Pons (tissue), 1 donor: ENCODE results near the gene SLC6A17.

Source experiments
- DNase-seq: peaks from one replicate; pipeline ENCODE4 v3.0.0-alpha.2; 2016; ENCODE audit warnings: low spot score

The SLC6A17 gene

GRCh38 chr1:110223127-110223526, 72.8 kb downstream of the SLC6A17 start:
- no peak for DNase-seq

GRCh38 chr1:110223581-110223980, 73.3 kb downstream of the SLC6A17 start:
- DNase-seq: no peak

- DNase-seq: no peak
These were observed 74.1 kb downstream of the SLC6A17 start for GRCh38 chr1:110224240-110224995.

DNA sequence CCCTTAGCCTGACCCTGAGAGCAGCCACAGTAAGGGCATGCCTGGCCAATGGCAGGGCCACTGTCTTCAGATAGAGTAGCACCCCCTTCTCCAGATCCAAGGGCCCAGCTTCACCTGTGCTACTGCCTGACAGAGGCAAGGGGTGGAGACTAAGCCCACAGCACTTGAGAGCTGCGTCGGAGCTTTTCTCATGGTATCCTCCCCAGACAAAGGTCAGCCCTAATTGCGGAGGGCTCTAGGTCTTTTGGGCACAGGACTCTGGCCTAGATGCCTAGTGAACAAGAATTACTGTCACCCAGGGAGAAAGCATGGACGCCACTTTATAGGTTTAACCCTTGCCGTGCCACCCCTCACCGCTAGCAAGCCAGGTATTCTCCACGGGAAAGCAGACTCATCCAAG, 74.9 kb downstream of the SLC6A17 start:
- DNase-seq: no peak

- DNase-seq: no peak
These were observed 75.6 kb downstream of the SLC6A17 start for GRCh38 chr1:110225756-110226404.

DNA sequence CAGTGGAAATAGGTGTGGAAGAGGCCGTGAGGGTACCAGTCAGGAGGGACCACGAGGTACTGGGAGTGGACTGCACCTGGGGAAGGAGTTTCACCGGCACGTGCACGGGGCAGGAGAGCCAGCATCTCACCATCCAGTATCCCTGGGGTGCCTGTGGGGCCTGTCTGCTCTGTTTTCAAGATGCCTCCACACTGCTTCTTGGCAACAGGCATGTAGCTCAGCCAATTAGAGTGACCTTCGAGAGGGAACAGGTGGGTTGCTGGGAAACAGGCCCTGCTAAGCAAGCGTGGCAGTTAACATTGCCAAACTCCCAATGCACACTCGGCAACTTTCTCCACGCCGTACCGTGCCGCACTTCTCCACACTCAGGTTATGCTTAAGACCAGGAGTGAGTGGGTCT, 77.5 kb downstream of the SLC6A17 start:
- no peak for DNase-seq

- no peak for DNase-seq
These were observed 78.1 kb downstream of the SLC6A17 start for GRCh38 chr1:110228381-110228780.

DNA sequence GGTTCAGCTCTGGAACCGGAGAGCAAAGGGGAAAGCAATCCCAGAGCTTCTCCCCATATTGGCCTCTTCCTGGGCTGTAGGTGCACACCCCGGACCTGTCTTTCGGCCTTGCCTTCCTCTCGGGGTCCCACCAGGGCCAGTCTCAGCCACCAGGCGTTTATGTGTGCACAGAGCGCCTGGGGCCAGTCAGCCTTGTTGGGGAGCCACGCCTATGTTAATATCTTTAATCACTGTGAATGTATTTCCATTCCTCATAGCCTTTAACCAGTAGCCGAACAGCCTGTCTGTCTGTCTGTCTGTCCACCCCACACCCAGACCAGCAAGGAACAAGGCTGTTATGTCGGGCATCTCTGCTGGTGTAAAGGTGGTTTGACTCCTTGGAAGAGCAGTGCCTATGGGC, 78.6 kb downstream of the SLC6A17 start:
- no peak for DNase-seq

DNA sequence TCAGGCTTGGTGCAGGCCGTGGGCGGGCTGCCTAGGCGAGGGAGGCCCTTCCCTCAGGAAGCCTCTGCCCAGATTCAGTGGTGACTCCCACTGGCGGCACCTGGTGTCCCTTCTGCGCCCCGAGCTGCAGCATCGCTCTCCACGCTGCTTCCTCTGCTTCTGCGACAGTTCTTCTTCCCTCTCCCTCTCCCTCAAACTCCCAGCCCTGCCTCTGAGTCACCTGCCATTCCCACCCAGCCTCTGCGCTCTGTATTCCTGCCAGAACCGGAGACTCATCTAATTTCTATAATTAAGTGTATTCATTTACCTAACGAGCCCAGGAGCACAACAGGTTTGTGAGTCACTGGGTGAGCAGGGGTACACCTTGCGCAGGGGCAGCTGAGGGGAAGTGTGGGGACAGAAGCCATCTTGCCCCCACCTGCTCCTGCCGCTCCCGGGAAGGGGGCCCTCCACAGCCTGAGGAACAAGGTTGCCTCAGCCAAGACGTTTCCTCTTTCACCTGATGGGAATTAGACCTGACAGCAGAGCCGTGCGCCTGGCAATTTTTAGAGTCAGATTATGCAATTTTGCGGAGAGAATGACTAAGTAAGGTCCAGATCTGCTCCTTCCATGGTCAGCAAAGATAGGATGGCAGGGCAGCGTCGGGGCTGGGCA, 79.2 kb downstream of the SLC6A17 start:
- no peak for DNase-seq

- no peak for DNase-seq
These were observed 80.3 kb downstream of the SLC6A17 start for GRCh38 chr1:110230381-110231199.

DNA sequence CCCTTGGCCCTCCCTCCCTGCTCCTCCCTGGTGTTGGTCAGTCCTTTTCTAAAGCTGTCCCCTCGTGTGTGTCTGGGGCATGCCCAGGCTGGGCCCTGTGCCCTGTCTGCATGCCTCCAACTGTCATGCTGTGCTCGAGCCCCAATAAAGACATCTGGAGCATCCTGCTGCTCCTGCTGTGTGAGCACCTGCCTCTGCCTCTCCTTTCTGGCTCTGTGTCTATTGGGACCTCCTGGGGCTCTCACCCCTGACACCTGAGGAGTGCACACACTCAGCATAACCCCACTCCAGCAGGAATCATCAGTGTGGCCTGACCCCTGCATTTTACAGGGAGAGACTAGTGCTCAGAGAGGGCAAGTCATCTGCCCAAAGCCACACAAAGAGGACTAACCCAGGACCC, 83.6 kb downstream of the SLC6A17 start:
- no peak for DNase-seq

GRCh38 chr1:110234691-110235090, 84.4 kb downstream of the SLC6A17 start:
- DNase-seq: no peak

DNA sequence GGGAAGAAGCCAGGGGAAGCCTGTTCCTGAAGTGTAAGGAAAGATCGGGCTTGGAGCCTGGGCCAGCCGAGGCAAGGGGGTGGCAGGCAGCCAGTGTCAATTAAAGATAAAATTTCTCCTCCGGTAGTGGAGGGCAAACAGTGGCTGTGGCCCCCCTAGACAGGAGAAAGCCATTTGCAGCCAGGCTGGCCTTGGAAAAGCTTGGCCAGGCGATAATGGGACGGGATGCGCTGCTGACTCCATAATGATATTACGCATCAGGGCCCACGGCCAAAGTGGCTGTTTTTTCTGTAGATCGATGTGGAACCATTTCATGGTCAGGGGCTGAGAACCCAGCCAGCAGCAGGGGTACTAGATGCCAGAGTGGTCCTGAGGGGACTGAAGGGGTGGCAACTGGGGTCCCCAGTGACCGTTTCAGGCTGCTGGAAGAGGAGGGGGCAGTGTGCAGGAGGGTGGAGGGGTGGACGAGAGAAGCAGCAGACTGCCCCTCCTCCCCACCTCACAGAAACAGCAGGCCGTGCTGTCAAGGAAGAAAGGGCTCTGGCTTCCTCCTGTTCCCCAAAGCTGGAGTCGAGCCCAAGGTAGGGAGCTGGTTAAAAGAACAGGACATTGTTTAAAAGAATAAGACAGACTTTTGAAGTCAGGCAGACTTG, 85.0 kb downstream of the SLC6A17 start:
- DNase-seq: peak; percentile 18

- no peak for DNase-seq
These were observed 85.8 kb downstream of the SLC6A17 start for GRCh38 chr1:110235834-110236682.

DNA sequence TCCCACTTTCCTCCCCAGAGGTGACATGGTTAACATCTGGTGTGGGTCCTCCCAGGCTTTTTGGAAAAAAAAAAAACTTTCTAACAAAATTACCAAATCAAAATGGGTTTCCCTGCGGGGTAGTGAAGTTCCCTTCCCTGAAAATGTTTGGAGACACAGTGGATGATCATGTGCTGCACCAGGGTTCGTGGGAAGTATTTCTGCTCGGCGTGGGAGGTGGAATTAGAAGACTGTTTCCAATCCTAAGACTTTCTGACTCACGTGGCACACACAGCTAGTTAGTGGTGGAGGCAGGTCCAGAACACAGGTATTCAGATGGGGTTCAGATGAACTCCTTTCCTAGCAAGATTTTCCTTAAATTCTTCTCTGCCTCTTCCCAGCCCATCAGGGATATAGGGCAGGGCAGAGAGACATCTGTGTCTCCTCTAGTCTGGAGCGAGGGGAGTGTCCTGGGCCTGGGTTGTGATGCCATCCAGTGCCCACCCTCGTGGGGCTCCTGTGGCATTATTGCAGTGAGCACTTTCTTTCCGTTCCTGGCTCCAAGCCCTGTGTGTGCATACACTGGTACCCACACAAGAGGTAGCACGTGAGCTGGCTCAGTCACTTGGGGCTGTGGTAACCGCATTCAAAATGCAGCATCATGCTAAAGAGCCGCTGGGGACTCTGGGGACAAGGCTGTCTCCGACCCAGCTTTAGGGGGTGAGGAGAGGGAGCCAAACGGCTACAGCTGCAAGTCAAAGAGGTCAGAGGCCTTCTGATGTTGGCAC, 87.3 kb downstream of the SLC6A17 start:
- DNase-seq: no peak

DNA sequence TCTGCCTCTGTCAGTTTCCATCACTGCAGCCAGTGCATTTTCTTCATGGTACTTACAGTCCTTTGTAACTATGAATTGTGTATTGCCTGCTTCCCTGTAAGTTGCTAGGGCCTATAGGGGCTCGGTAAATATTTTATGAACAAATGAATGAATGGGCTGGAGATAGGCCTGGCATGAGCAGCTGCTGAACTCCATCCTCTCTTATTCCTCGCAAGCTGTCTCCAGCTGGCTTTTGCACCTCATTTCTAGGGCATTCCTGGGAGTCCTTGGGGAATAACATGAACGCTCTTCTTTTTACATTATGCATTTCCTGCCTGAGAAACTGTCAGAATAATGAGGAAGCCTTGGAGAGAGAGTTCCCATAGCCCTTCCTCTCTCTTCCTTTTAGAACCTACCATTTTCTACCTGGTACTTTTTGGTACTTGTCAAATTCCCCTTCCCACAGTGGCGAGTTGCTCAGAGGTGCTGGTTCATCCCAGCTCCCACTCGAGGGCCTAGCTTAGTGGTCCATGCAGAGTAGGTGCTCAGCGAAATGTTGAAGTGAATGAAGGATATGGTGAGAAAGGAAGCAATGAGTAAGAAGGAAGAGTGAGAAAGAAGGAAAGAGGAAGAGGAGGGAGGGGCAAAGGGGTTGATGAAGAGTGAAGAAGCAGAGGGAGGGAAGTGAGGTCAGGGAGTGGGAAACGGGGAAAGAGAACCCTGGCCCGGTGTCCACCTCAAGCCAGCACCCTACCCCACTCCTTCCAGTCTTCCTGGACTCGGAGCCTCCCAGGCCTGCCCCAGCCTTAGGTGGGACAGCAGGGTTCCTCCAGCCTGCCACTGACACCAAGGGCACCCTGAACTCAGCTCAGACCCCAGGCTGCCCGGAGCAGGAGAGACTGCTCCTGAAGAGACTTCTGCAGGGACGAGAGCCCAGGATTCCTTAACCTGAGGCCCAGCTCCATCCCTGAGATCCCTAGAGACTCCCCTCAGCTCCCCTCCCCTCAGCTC, 89.4 kb downstream of the SLC6A17 start:
- DNase-seq: no peak

DNA sequence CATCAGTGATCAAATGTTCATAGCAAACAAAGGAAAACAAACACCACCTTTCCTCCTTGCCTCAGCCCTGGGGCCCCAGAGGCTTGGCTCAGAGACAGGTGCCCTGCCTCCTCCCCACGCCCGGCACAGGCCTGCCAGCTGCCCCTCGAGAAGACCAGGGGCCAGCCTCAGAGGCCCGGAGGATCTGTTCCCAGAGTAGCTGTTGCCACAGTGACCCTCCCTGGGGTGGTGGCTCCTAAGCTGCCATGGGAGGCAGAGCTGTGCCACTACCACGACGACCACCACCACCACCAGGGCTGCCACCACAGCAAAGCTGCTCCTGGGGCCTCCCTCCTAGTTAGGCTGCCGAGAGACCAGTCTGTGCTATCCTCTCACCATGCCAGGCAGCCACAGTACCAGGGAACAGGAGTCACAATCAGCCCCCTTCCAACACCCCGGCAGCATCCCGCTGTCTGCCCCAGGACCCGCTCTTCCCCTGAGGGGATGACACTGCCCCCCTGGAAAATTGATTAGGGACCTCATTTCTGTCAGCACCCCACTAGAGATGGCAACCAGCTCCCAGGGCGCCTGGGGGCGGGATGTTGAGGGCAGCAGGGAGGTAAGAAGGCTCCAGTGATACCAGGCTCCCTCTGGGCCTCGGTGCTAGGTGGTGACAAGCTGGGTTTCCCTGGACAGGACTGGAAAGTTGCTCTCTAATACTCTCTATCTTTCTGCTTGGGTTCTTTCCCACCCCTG, 90.3 kb downstream of the SLC6A17 start:
- DNase-seq: no peak

DNA sequence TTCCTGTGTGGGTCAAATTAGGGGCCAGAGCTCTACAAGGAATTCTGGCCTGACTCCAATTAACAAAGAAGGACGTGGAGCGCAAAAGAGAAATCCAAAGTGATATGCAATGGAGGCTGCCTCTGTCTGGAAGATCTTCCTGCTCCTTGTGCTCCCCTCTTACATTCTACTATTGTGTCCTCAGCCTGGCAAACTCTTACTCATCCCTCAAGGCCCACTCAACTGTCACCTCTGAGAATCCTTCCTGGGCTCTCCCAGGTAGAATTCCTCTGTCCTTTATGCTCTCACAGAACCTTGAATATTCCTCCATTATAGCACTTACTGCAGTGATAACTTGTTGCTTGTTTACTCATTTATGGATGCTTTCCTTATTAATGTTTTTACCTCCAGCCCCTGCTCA, 91.2 kb downstream of the SLC6A17 start:
- DNase-seq: no peak
